ENCODE measurements around the gene GRIP2. TPM values are rescaled to one million over a fixed set of nuclear protein-coding genes. Genes with fewer than 3 reads are reported as not detected.

The GRIP2 gene
- total RNA-seq, 1 donor from 2014 or later = 11.2 TPM

GRCh38 chr3:14464141-14464465 lies 76.0 kb downstream of the GRIP2 start:
- H3K4me3 Mint-ChIP-seq (ENCODE audit: low read depth) = no peak overlapping the region
- peaks cover 11% of the 10 kb centered on the region for H3K36me3 Mint-ChIP-seq (ENCODE audit: insufficient read depth)
- peaks cover 2% of the 10 kb centered on the region for H3K4me1 Mint-ChIP-seq (ENCODE audit: low read depth)
- no peaks in the 10 kb centered on the region for H3K27me3 Mint-ChIP-seq
- no peak for DNase-seq (ENCODE audit: low spot score, unreplicated experiment)
- no peak overlapping the region for H3K27ac Mint-ChIP-seq
- H3K9me3 Mint-ChIP-seq (ENCODE audit: low read depth) = no peaks in the 10 kb centered on the region
- TF ChIP-seq CTCF (IDR thresholded peaks at IDR 0.05; ENCODE audit: unreplicated experiment) = no peak

- Mint-ChIP-seq H3K4me3 (ENCODE audit: low read depth) (no peak overlapping the region), H3K4me1 (ENCODE audit: low read depth) (peaks cover 2% of the 10 kb centered on the region), H3K27ac (peak overlapping the region; percentile 88), H3K27me3 (no peaks in the 10 kb centered on the region), H3K9me3 (ENCODE audit: low read depth) (no peaks in the 10 kb centered on the region), H3K36me3 (ENCODE audit: insufficient read depth) (peaks cover 11% of the 10 kb centered on the region)
- no peak for TF ChIP-seq CTCF (IDR thresholded peaks at IDR 0.05; ENCODE audit: unreplicated experiment)
- DNase-seq (ENCODE audit: low spot score, unreplicated experiment) = no peak
Measured at GRCh38 chr3:14463330-14464140, 76.6 kb downstream of the GRIP2 start.

GRCh38 chr3:14462738-14463137 lies 77.4 kb downstream of the GRIP2 start:
- Mint-ChIP-seq H3K36me3 (ENCODE audit: insufficient read depth) (peaks cover 9% of the 10 kb centered on the region), H3K9me3 (ENCODE audit: low read depth) (no peaks in the 10 kb centered on the region), H3K4me3 (ENCODE audit: low read depth) (no peak overlapping the region), H3K27ac (peak overlapping the region; percentile 35), H3K4me1 (ENCODE audit: low read depth) (peaks cover 6% of the 10 kb centered on the region), H3K27me3 (no peaks in the 10 kb centered on the region)
- TF ChIP-seq CTCF (IDR thresholded peaks at IDR 0.05; ENCODE audit: unreplicated experiment) = no peak
- DNase-seq (ENCODE audit: low spot score, unreplicated experiment) = no peak

GRCh38 chr3:14461748-14462324 lies 78.3 kb downstream of the GRIP2 start:
- H3K4me3 Mint-ChIP-seq (ENCODE audit: low read depth) = no peak overlapping the region
- no peak for DNase-seq (ENCODE audit: low spot score, unreplicated experiment)
- H3K27me3 Mint-ChIP-seq = no peaks in the 10 kb centered on the region
- H3K36me3 Mint-ChIP-seq (ENCODE audit: insufficient read depth) = peaks cover 9% of the 10 kb centered on the region
- peaks cover 6% of the 10 kb centered on the region for H3K4me1 Mint-ChIP-seq (ENCODE audit: low read depth)
- peak; percentile 54 for TF ChIP-seq CTCF (IDR thresholded peaks at IDR 0.05; ENCODE audit: unreplicated experiment)
- H3K27ac Mint-ChIP-seq = peak overlapping the region; percentile 41
- no peaks in the 10 kb centered on the region for H3K9me3 Mint-ChIP-seq (ENCODE audit: low read depth)

- TF ChIP-seq CTCF (IDR thresholded peaks at IDR 0.05; ENCODE audit: unreplicated experiment) = no peak
- Mint-ChIP-seq H3K27me3 (no peaks in the 10 kb centered on the region), H3K9me3 (ENCODE audit: low read depth) (no peaks in the 10 kb centered on the region), H3K27ac (peak overlapping the region; percentile 41), H3K4me1 (ENCODE audit: low read depth) (peaks cover 6% of the 10 kb centered on the region), H3K36me3 (ENCODE audit: insufficient read depth) (peaks cover 9% of the 10 kb centered on the region), H3K4me3 (ENCODE audit: low read depth) (no peak overlapping the region)
- no peak for DNase-seq (ENCODE audit: low spot score, unreplicated experiment)
Measured at GRCh38 chr3:14461006-14461747, 79.0 kb downstream of the GRIP2 start.

All from progenitor cell of endocrine pancreas (in vitro differentiated cells).